Kidney (tissue), 14 donors: ENCODE measurements around the gene BABAM2. TPM values are rescaled to one million over a fixed set of nuclear protein-coding genes. Genes with fewer than 3 reads are reported as not detected.
"Not testable (repeated sequence)": the region's sequence is repeated elsewhere in the genome, so short reads cannot be mapped to it uniquely, and the experiment has no call there.

Source experiments
- DNase-seq, 5 donors: peaks; one replicate each; pipeline ENCODE4 v3.0.0-alpha.2; 2013 to 2020
- FAIRE-seq: peaks from 2 replicates; lab custom pipeline; 2012; peaks lifted over from hg19 to GRCh38; lab: Jason Lieb, UNC
- H3K27ac ChIP-seq, 2 donors: one replicate each; pipeline ENCODE4 v1.7.0; 2013; ENCODE audit warnings: low read depth in 2 of 2, low read length in 2 of 2, inconsistent platforms in 1 of 2
- H3K27me3 ChIP-seq: one replicate; pipeline ENCODE4 v1.7.1; 2013; ENCODE audit warnings: low read length, inconsistent platforms; ENCODE audit not compliant: control insufficient read depth, insufficient read depth
- H3K36me3 ChIP-seq, 3 donors: one replicate each; pipeline versions ENCODE4 v1.7.0 to v1.7.1; 2013; ENCODE audit warnings: low read length in 3 of 3, control low read depth in 1 of 3, inconsistent platforms in 1 of 3; ENCODE audit not compliant: insufficient read depth in 3 of 3, control insufficient read depth in 2 of 3
- H3K4me1 ChIP-seq, 3 donors: one replicate each; pipeline versions ENCODE4 v1.7.0 to v1.7.1; 2013; ENCODE audit warnings: low read length in 3 of 3, inconsistent platforms in 1 of 3, low read depth in 1 of 3; ENCODE audit not compliant: control insufficient read depth in 2 of 3, insufficient read depth in 2 of 3
- H3K4me3 ChIP-seq, 3 donors: one replicate each; pipeline versions ENCODE4 v1.7.0 to v1.8.1; 2013; ENCODE audit warnings: low read length in 3 of 3, control low read depth in 1 of 3, inconsistent platforms in 1 of 3
- H3K9ac ChIP-seq, 3 donors: one replicate each; pipeline versions ENCODE4 v1.7.0 to v1.7.1; 2013; ENCODE audit warnings: low read length in 3 of 3, control low read depth in 1 of 3, inconsistent platforms in 1 of 3
- H3K9me3 ChIP-seq, 3 donors: one replicate each; pipeline versions ENCODE4 v1.7.0 to v1.7.1; 2013; ENCODE audit warnings: low read length in 3 of 3, control low read depth in 1 of 3, inconsistent platforms in 1 of 3; ENCODE audit not compliant: control insufficient read depth in 2 of 3, insufficient read depth in 1 of 3
- CTCF ChIP-seq: IDR thresholded peaks from 3 replicates; pipeline ENCODE4 v1.5.1; 2012; ENCODE audit warnings: mild to moderate bottlenecking, moderate library complexity, borderline replicate concordance; ENCODE audit not compliant: insufficient read depth; ENCODE audit errors: extremely low read depth
- intact Hi-C: fragments of 100-400 bp; cut with DNase I; formaldehyde crosslinking; loops from one replicate; pipeline ENCODE4 v1.11.1; 2022
- polyA plus RNA-seq: library from polyadenylated mRNA; stranded (reverse); fragments of 350-450 nt; fragmentation: Illumina TruSeq; extraction: RNeasy Lipid Tissue Mini Kit (QIAGEN cat#74804); gene quantifications from one replicate; pipeline ENCODE4 v1.2.3, GENCODE V29; 2014; ENCODE audit warnings: low read depth, low replicate concordance; ENCODE audit not compliant: insufficient read depth
- total RNA-seq: library from RNA; stranded (reverse); fragmentation: NEBNext Ultra II Directional; extraction: Animal tissue kit (Norgen Biotek cat#: 25700); gene quantifications from one replicate; pipeline ENCODE4 v1.2.1, GENCODE V29; 2021
- donor health status: control.
- donor health status: control.
- donor health status: control.
- donor health status: control.
- donor health status: control.
- donor health status: DM: yes; HTN: yes; CAD: no.
- donor health status: Normal renal cell carcinoma (clear cell type).

BABAM2 gene
- total and polyA plus RNA-seq, 2 donors from 2014 or later, result 68.4 to 74.1 TPM

- peaks cover 0 to 8% (median 0%) of the 10 kb centered on the region in 3 donors for H3K9me3 ChIP-seq
- no peaks in the 10 kb centered on the region for H3K27me3 ChIP-seq
- FAIRE-seq (no peak), DNase-seq (no peak)
- peaks cover 0 to 31% (median 9%) of the 10 kb centered on the region in 3 donors for H3K4me1 ChIP-seq
- H3K9ac ChIP-seq, result no peak overlapping the region
- no peak overlapping the region for H3K27ac ChIP-seq
- H3K4me3 ChIP-seq, result no peak overlapping the region
- TF ChIP-seq CTCF, result no peak
- intact Hi-C loops, result no loop called here
- no peaks in the 10 kb centered on the region for H3K36me3 ChIP-seq
Measured at GRCh38 chr2:27964067-27964466, 73.5 kb downstream of the BABAM2 start.

GRCh38 chr2:27965841-27966240, 75.3 kb downstream of the BABAM2 start:
- Histone ChIP-seq H3K27me3 (no peaks in the 10 kb centered on the region), H3K36me3 (no peaks in the 10 kb centered on the region), H3K9ac (no peak overlapping the region), H3K4me1 (peaks cover 0 to 19% (median 8%) of the 10 kb centered on the region in 3 donors), H3K4me3 (no peak overlapping the region), H3K9me3 (peaks cover 0 to 8% (median 0%) of the 10 kb centered on the region in 3 donors), H3K27ac (no peak overlapping the region)
- intact Hi-C loops, result no loop called here
- FAIRE-seq (no peak), DNase-seq (no peak)
- TF ChIP-seq CTCF, result no peak

GRCh38 chr2:27966466-27966865, 75.9 kb downstream of the BABAM2 start:
- FAIRE-seq (peak; percentile 83), DNase-seq (peak in 1 of 5 donors; percentile 55)
- Histone ChIP-seq H3K27me3 (no peaks in the 10 kb centered on the region), H3K36me3 (no peaks in the 10 kb centered on the region), H3K9ac (no peak overlapping the region), H3K4me1 (peaks cover 0 to 19% (median 8%) of the 10 kb centered on the region in 3 donors), H3K9me3 (peaks cover 0 to 8% (median 0%) of the 10 kb centered on the region in 3 donors), H3K4me3 (no peak overlapping the region), H3K27ac (peak overlapping the region in 1 of 2 donors; percentile 45)
- intact Hi-C loops, result no loop called here
- TF ChIP-seq CTCF, result no peak

- H3K4me1 ChIP-seq, result peaks cover 0 to 19% (median 8%) of the 10 kb centered on the region in 3 donors
- no peak overlapping the region for H3K9ac ChIP-seq
- H3K9me3 ChIP-seq, result peaks cover 0 to 8% (median 0%) of the 10 kb centered on the region in 3 donors
- H3K4me3 ChIP-seq, result no peak overlapping the region
- intact Hi-C loops, result no loop called here
- H3K27me3 ChIP-seq, result no peaks in the 10 kb centered on the region
- TF ChIP-seq CTCF, result no peak
- H3K27ac ChIP-seq, result peak overlapping the region in 1 of 2 donors; percentile 45
- no peaks in the 10 kb centered on the region for H3K36me3 ChIP-seq
- no peak for DNase-seq
- FAIRE-seq, result no peak
Measured at GRCh38 chr2:27967076-27967475, 76.5 kb downstream of the BABAM2 start.

GRCh38 chr2:27968045-27968444, 77.5 kb downstream of the BABAM2 start:
- H3K9ac ChIP-seq, intact Hi-C loops, H3K36me3 ChIP-seq, H3K4me3 ChIP-seq, DNase-seq, H3K9me3 ChIP-seq, H3K27me3 ChIP-seq, FAIRE-seq, H3K27ac ChIP-seq: not testable (repeated sequence)
- peaks cover 0 to 19% (median 8%) of the 10 kb centered on the region in 3 donors for H3K4me1 ChIP-seq

GRCh38 chr2:27968957-27969356, 78.4 kb downstream of the BABAM2 start:
- H3K36me3 ChIP-seq, FAIRE-seq, H3K27me3 ChIP-seq, H3K9ac ChIP-seq, DNase-seq, intact Hi-C loops, H3K27ac ChIP-seq, H3K9me3 ChIP-seq, H3K4me3 ChIP-seq: not testable (repeated sequence)
- peaks cover 0 to 19% (median 8%) of the 10 kb centered on the region in 3 donors for H3K4me1 ChIP-seq
